Measurements from ENCODE around the gene CEPT1. TPM values are rescaled to one million over a fixed set of nuclear protein-coding genes. Genes with fewer than 3 reads are reported as not detected.

CEPT1 gene
- total and polyA plus RNA-seq, 12 donors: 6.6 to 19.5 (median 13.1) TPM

DNA sequence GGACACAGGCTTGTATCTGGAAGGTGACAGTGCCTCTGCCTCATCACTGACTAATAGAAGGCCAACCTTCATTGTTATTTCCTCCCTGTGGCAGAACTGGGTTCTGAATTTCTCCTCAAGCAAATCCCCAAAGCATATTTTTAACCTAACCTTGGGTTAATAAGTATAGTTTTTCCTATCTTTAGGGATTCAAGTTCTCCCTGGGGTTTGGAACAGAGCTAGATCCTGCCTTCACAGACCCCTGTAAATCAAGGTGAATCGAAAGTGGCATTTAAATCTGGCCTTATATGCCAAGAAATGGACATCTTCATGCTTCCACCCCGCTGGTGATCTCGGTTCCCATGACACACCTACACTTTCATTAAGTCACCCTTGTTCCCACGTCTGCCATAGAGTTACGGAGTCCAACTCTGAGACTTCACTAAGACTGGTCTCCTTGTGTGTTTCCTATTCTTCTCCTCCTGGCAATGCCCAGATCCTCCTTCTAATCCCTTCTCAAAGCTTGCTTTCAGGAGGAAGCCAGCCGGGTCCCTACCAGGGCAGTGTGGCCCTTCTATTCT, 83.2 kb downstream of the CEPT1 start:
- no peaks in the 10 kb centered on the region for H3K27me3 ChIP-seq
- no peak overlapping the region for H3K4me3 ChIP-seq
- 84 to 87% methylated on average over 6 of the region's 6 CpGs for WGBS, 2 donors
- ATAC-seq: no peak
- TF ChIP-seq, protein P1, sequence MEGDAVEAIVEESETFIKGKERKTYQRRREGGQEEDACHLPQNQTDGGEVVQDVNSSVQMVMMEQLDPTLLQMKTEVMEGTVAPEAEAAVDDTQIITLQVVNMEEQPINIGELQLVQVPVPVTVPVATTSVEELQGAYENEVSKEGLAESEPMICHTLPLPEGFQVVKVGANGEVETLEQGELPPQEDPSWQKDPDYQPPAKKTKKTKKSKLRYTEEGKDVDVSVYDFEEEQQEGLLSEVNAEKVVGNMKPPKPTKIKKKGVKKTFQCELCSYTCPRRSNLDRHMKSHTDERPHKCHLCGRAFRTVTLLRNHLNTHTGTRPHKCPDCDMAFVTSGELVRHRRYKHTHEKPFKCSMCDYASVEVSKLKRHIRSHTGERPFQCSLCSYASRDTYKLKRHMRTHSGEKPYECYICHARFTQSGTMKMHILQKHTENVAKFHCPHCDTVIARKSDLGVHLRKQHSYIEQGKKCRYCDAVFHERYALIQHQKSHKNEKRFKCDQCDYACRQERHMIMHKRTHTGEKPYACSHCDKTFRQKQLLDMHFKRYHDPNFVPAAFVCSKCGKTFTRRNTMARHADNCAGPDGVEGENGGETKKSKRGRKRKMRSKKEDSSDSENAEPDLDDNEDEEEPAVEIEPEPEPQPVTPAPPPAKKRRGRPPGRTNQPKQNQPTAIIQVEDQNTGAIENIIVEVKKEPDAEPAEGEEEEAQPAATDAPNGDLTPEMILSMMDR (IDR thresholded peaks at IDR 0.05): peak in 2 of 9 donors; percentile 20 to 24
- intact Hi-C loops (cut with DNase I): loop anchor here in 9 of 10 donors (1.0 to 10.0 kb wide), 10 partner anchors 102 to 549 kb away; no protein-coding TSS in a partner anchor
- peak overlapping the region in 1 of 10 donors; percentile 81 for H3K27ac ChIP-seq
- H3K4me1 ChIP-seq: peaks cover 0 to 68% (median 4%) of the 10 kb centered on the region in 9 donors
- no peaks in the 10 kb centered on the region for H3K9me3 ChIP-seq
- DNase-seq: no peak
- H3K36me3 ChIP-seq: no peaks in the 10 kb centered on the region

DNA sequence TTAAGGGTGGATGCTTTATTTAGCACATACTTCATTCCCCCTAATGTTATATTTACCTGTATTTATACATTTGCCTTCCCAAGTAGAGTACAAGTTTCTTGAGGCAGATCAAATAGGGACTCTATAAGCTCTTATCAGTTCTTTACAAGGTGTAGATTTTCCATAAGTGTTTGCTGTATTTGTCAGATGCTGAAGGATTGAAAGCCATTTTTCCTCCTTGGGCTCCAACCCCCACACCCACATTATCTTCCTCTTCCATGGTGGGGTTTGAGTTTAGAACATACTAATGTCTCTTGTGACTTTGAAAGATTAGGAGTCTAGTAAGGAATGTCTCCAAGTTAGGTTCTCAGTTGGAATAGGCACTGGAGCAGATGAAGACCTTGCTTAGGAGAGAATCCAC, 85.1 kb downstream of the CEPT1 start:
- ATAC-seq (no peak), DNase-seq (no peak)
- Histone ChIP-seq H3K4me3 (no peak overlapping the region), H3K9me3 (no peaks in the 10 kb centered on the region), H3K27me3 (no peaks in the 10 kb centered on the region), H3K27ac (peak overlapping the region in 1 of 10 donors; percentile 60), H3K4me1 (peaks cover 0 to 56% (median 3%) of the 10 kb centered on the region in 9 donors), H3K36me3 (no peaks in the 10 kb centered on the region)
- TF ChIP-seq, protein P1 (IDR thresholded peaks at IDR 0.05): no peak
- intact Hi-C loops (cut with DNase I): loop anchor here in 4 of 10 donors (5.0 to 10.0 kb wide), 3 partner anchors 100 to 540 kb away; no protein-coding TSS in a partner anchor

DNA sequence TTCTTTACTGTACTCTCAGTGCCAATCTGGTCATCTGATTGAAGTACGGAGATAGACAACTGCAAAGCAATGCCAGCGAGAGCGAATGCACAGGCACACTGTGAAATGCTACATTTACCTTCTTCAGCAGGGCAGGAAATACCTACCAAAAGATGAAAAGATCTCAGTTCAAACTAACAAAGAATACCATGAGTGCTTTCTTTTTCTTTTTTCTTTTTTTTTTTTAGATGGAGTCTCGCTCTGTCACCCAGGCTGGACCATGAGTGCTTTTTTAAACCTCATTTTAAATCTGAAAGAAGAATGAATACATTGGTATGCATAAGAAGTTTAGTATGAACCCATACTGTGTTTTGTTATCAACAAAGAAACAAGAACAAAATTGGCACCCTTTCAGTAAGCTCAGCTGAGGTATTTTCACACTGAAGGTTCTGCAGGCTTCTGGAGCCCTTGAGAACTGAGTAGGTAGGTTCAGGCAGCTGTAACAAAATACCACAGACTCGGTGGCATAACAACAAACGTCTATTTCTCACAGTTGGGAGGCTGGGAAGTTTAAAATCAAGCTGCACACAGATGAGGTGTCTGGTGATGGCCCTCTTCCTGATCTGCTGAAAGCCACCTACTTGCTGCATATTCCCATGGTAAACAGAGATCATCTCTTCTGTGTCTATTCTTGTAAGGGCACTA, 85.8 kb downstream of the CEPT1 start:
- H3K27ac ChIP-seq: peak overlapping the region in 1 of 10 donors; percentile 60
- no peaks in the 10 kb centered on the region for H3K9me3 ChIP-seq
- 54 to 65% methylated on average over 6 of the region's 6 CpGs for WGBS, 2 donors
- intact Hi-C loops (cut with DNase I): loop anchor here in 4 of 10 donors (5.0 to 10.0 kb wide), 3 partner anchors 99 to 539 kb away; no protein-coding TSS in a partner anchor
- DNase-seq: no peak
- H3K4me1 ChIP-seq: peaks cover 0 to 48% (median 3%) of the 10 kb centered on the region in 9 donors
- no peak overlapping the region for H3K4me3 ChIP-seq
- no peak for ATAC-seq
- H3K36me3 ChIP-seq: no peaks in the 10 kb centered on the region
- TF ChIP-seq, protein P1 (IDR thresholded peaks at IDR 0.05): no peak
- H3K27me3 ChIP-seq: no peaks in the 10 kb centered on the region

DNA sequence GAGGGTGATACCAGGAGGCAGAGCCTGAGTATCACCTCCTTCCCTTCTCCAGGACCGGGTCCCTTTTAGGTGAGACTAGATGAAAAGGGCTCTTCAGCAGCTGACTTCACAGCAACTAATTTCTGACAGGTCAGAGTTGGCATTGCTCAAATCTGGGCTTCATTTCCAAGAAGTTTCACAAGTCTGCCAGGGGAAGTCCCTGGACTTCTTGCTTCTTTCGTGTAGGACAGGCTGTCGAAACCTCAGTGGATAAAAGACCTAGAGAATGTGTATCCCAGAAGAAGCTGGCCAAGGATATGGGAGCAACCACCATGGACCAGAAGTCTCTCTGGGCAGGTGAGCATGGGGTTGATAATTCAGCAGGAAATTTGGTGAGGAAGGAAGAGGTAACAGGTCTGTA, 87.4 kb downstream of the CEPT1 start, which contains the start of gene CHI3L2:
CHI3L2 (plus strand) TSS at position 280 of the 400 bp plus-strand sequence; CDS start at position 297, 17 bp downstream.
- Histone ChIP-seq H3K4me3 (no peak within 1 kb of the TSS), H3K27me3 (no peaks in the 10 kb centered on the region), H3K36me3 (no peaks in the 10 kb centered on the region), H3K9me3 (no peaks in the 10 kb centered on the region), H3K4me1 (peaks cover 0 to 32% (median 3%) of the 10 kb centered on the region in 9 donors), H3K27ac (peak within 1 kb of the TSS in 8 of 10 donors; percentile 29 to 66 (median 60))
- peak in 2 of 8 donors; percentile 14 to 44 for ATAC-seq
- DNase-seq: no peak
- intact Hi-C loops (cut with DNase I): loop anchor here in 4 of 10 donors (5.0 to 10.0 kb wide), 3 partner anchors 97 to 537 kb away; no protein-coding TSS in a partner anchor
- 69 to 80% methylated on average over 3 of the region's 3 CpGs for WGBS, 2 donors
- TF ChIP-seq, protein P1 (IDR thresholded peaks at IDR 0.05): no peak
